HG02885 (cell line): ENCODE measurements around the gene TFDP2.
"Not testable (repeated sequence)": the region's sequence is repeated elsewhere in the genome, so short reads cannot be mapped to it uniquely, and the experiment has no call there.

Source experiments
- ATAC-seq: cut with Tn5 transposase; IDR thresholded peaks from one replicate; pipeline ENCODE4 v1.9.1; 2021; ENCODE audit warnings: mild to moderate bottlenecking; ENCODE audit not compliant: unreplicated experiment, poor library complexity

Gene TFDP2

DNA sequence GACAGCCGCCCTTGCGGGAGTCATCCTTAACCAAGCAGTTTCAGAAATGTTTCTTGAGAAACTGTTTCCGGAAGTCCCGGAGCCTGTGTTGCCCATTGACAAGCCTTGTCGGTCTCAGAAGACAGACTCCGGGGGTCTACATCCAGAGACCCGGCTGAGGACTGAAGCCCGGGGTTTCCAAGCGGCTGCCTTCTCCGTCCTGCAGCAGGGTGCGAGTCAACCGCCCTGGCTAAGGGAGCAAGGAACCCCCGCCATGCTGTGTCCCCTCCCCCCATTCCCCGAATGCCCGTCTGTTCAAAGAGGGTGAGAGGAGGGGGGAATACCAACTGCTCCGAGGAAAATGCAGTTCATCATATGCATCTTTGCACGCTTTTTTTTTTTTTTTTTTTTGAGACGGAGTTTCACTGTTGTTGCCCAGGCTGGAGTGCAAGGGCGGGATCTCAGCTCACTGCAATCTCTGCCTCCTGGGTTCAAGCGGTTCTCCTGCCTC, 211.3 kb downstream of the TFDP2 start:
- ATAC-seq = no peak

- ATAC-seq = no peak
These were observed 215.0 kb downstream of the TFDP2 start for GRCh38 chr3:141934354-141934753.

- ATAC-seq = no peak
These were observed 215.7 kb downstream of the TFDP2 start for GRCh38 chr3:141933421-141934300.

- no peak for ATAC-seq
These were observed 218.5 kb downstream of the TFDP2 start for GRCh38 chr3:141930801-141931200.

DNA sequence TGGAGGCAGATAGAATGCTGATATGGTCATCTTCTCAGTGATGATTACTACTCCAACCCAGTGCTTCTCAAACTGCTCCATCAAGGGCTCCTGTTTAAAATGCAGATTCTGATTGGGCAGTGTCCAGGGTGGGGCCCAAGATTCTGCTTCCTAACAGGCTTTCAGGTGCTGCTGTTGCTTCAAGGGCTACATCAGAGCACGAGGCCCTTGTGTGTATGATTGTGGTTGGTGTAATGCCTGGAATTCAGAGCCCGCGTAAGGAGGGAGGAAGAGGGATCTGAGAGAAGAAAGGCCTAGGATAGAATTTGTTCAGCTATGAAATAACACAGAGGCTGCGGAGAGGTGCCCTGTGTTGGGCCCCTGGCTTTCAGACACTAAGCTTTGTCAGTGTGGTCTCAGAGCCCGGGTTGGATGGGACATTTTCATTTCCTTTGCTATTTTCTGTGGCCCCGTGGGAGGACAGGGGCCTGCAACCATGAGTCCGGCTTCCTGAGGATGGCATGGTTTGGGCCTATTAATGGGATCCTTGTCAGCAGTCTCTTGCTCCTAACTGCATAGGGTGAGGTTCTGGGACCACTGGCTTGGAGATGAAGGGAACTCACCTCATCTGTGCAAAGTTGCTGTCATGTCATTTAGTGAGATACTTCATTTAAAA, 219.9 kb downstream of the TFDP2 start:
- ATAC-seq = no peak

GRCh38 chr3:141928631-141929270, 220.6 kb downstream of the TFDP2 start:
- ATAC-seq = no peak

DNA sequence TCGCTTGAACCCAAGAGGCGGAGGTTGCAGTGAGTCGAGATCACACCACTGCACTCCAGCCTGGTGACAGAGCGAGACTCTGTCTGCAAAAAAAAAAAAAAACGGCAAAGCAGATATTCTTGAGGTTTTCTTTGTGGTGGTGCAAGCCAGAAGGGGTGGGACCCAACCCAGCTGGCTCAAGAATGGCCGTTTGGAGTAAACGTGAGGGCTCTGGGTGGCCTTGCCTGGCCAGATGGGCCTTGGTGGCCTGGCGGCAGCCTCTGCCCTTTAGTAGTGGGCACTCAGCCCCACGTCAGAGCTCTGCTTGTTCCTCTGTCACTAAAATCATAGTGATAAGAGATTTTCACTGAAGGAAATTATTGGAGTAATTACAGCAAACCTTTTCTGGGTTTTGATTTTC, 222.4 kb downstream of the TFDP2 start:
- no peak for ATAC-seq

GRCh38 chr3:141925677-141926076, 223.7 kb downstream of the TFDP2 start:
- ATAC-seq = not testable (repeated sequence)

DNA sequence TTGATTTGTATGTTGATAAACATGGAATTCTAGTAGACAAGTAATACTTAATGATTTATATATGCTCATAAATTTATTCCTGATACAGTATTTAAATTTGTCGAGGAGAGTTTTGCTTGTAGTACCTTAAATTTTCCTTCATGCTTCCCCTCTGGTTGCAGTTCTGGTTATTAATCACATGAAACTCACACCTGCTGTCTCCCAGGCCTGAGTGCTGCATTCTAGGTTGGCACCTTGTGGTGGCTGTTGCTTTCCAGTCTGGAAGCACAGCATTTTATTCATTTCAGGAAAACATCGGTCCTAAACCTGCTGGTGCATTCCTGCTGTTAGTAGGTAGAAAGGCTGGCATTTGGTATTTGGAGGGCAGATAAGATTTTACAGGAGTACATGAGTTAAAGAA, 228.0 kb downstream of the TFDP2 start:
- no peak for ATAC-seq

DNA sequence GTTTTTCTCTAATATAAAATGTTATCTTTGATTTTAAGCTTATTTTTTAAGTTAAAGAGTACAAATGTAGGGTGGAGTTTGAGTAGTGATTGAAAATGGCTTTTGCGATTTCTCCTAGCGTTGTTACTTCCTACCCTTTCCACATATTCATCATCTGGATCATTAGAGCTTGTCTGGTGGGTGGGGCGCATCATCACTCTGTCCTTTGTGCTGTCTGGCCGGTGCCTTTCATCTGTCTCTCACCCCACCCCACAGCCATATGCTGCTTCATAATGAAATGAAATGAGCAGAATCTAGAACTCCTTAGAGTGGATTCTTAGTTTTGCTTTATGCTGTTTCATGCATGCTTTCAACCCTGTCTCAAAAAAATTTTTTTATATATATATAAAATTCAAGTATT, 228.6 kb downstream of the TFDP2 start:
- ATAC-seq = no peak

GRCh38 chr3:141915766-141916165, 233.6 kb downstream of the TFDP2 start:
- no peak for ATAC-seq

DNA sequence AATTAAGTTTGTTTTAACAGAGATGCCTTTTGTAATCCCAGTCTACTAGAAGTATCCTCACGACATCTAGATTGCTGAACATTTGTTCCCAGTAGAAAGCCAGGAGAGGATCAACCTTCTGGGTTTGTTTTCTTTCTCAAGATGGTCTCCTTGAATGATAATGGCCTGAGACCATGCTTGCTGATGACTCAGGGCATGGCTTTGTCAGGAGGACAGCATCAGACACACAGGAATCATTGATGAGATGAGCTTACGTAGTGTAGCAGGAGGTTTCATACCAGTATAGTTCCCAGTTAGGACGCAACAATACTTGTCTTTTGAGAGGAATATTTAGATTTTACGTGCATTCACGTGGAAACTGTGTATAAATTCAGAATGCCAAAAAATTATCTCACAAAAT, 234.3 kb downstream of the TFDP2 start:
- no peak for ATAC-seq

- ATAC-seq = no peak
These were observed 235.0 kb downstream of the TFDP2 start for GRCh38 chr3:141914311-141914710.

GRCh38 chr3:141913150-141913811, 236.1 kb downstream of the TFDP2 start:
- ATAC-seq = peak; percentile 64

DNA sequence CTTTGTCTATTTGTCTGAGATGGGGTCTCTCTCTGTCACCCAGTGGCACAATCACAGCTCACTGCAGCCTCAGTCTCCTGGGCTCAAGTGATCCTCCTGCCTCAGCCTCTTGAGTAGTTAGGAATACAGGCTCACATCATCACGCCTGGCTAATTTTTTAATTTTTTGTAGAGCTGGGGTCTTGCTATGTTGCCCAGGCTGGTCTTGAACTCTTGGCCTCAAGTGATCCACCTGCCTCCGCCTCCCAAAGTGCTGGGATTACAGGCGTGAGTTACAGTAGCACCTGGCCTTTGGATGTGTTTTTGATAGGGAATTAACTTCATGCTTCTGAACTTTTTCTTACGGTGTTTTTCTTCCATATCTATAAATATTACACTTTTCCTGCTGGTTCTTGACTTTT, 239.4 kb downstream of the TFDP2 start:
- ATAC-seq = not testable (repeated sequence)

GRCh38 chr3:141909408-141909807, 239.9 kb downstream of the TFDP2 start:
- ATAC-seq = no peak

DNA sequence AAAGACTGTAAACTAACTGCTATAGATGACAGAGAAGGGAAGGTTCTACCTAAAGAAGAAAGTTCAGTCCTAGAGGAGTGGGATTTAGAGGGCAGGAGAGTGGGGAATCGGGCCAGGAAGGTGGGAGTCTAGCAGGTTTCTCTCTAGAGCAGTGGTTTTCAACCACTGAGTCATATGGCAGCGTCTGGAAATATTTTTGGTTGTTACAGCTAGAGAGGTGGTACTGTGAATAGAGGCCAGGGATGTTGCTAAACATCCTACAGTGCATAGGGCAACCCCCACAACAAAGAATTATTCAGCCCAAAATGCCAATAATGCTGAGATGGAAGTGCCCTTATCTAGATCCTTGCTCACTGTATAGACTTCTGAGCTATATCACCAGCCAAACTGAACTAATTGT, 244.2 kb downstream of the TFDP2 start:
- no peak for ATAC-seq

GRCh38 chr3:141904203-141904602, 245.1 kb downstream of the TFDP2 start:
- ATAC-seq = no peak

DNA sequence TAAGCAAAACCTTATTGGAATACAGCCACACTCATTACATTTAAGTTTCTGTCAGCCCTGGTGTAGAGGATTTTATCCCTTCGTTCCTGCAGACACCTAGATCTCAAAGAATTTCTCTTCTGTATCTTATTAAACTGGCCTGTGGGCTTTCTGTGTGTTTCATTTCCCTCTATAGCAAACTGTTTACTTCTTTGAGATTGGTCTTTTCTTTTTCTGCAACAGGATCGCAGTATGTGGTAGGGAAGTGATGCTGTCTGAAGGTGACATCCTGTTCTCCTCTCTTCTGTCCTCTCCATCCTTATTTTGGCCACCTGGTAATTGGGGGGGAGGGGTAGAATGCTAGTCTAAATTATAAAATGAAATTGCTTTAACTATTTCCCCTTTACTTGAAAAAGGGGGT, 247.4 kb downstream of the TFDP2 start:
- ATAC-seq = no peak

GRCh38 chr3:141900343-141900742, 249.0 kb downstream of the TFDP2 start:
- no peak for ATAC-seq

DNA sequence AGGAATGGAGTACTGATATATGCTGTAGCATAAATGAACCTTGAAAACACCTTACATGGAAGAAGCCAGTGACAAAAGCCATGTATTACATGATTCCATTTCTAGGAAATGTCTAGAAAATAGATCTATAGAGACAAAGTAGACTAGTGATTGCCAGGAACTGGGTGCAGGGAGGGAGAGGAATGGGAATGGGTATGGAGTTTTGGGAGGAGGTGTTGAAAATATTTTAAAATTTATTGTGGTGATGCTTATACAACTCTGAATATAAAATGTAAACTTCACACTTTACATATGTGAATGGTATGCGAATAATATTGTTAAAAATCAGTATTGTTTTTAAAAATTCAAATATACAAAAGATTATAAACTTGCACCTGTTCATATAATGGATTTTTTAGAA, 250.4 kb downstream of the TFDP2 start:
- ATAC-seq = no peak
